Smooth muscle cell (in vitro differentiated cells): ENCODE results near the gene STK39. TPM values are rescaled to one million over a fixed set of nuclear protein-coding genes. Genes with fewer than 3 reads are reported as not detected.
"Not testable (repeated sequence)": the region's sequence is repeated elsewhere in the genome, so short reads cannot be mapped to it uniquely, and the experiment has no call there.

Experiments used
- DNase-seq: peaks from one replicate; lab custom pipeline; 2025; ENCODE audit not compliant: unreplicated experiment; lab: John Stamatoyannopoulos, UW
- H2AFZ ChIP-seq: fragments of 200-600 bp; sonication (generic); 2 replicates; pipeline ENCODE4 v1.6.0; 2016; ENCODE audit warnings: antibody characterized with exemption, low read depth, mild to moderate bottlenecking
- H3F3A ChIP-seq: fragments of 200-600 bp; sonication (generic); 2 replicates; pipeline ENCODE4 v1.6.0; 2017; ENCODE audit warnings: antibody characterized with exemption, low read depth
- H3K27ac ChIP-seq: fragments of 200-600 bp; sonication (generic); 2 replicates; pipeline ENCODE4 v1.5.1; 2016; ENCODE audit warnings: low read depth, mild to moderate bottlenecking
- H3K27me3 ChIP-seq: fragments of 200-600 bp; sonication (generic); 2 replicates; pipeline ENCODE4 v1.6.1; 2016; ENCODE audit warnings: low read depth, mild to moderate bottlenecking
- H3K36me3 ChIP-seq: fragments of 200-600 bp; sonication (generic); 2 replicates; pipeline ENCODE4 v1.5.1; 2016; ENCODE audit warnings: low read depth
- H3K4me1 ChIP-seq: fragments of 200-600 bp; sonication (generic); 2 replicates; pipeline ENCODE4 v1.5.1; 2016; ENCODE audit warnings: low read depth
- H3K4me2 ChIP-seq: fragments of 200-600 bp; sonication (generic); 2 replicates; pipeline ENCODE4 v1.6.0; 2016; ENCODE audit warnings: mild to moderate bottlenecking
- H3K4me3 ChIP-seq: fragments of 200-600 bp; sonication (generic); 2 replicates; pipeline ENCODE4 v1.5.1; 2016; ENCODE audit warnings: mild to moderate bottlenecking
- H3K79me2 ChIP-seq: fragments of 200-600 bp; sonication (generic); 2 replicates; pipeline ENCODE4 v1.6.0; 2016; ENCODE audit warnings: low read depth, mild to moderate bottlenecking
- H3K9ac ChIP-seq: fragments of 200-600 bp; sonication (generic); 2 replicates; pipeline ENCODE4 v1.6.0; 2016; ENCODE audit warnings: low read depth
- H3K9me3 ChIP-seq: fragments of 200-600 bp; sonication (generic); replicated peaks from 2 replicates; pipeline ENCODE4 v1.5.1; 2016; ENCODE audit warnings: low read depth
- H4K20me1 ChIP-seq: fragments of 200-600 bp; sonication (generic); 2 replicates; pipeline ENCODE4 v1.6.0; 2016; ENCODE audit warnings: low read depth
- CTCF ChIP-seq: fragments of 200-600 bp; sonication (generic); IDR thresholded peaks from 2 replicates; pipeline ENCODE4 v1.5.1; 2017; ENCODE audit warnings: borderline replicate concordance, mild to moderate bottlenecking, antibody characterized with exemption; ENCODE audit not compliant: insufficient read depth, poor library complexity, severe bottlenecking
- WGBS: methylation state at CpG from one replicate; pipeline ENCODE4 v1.1.7; 2016; ENCODE audit warnings: low lambda C conversion rate; 5-methylcytosine and 5-hydroxymethylcytosine counted together
- polyA plus RNA-seq: library from polyadenylated mRNA; unstranded; fragments of >200 nt; fragmentation: Nextera tagmentation; extraction: Ambion mirVana; gene quantifications from 2 replicates; pipeline ENCODE4 v1.2.1, GENCODE V29; 2016
- total RNA-seq: library from RNA; depleted of rRNA; stranded (reverse); fragments of >200 nt; gene quantifications from 2 replicates; pipeline ENCODE4 v1.2.3, GENCODE V29; 2014

STK39 gene
- total and polyA plus RNA-seq, 2 experiments from 2014 or later: 21.1 to 37.8 TPM

GRCh38 chr2:168278424-168278888, 31.1 kb upstream of the STK39 start:
- no peak overlapping the region for H3K27ac ChIP-seq
- no peaks in the 10 kb centered on the region for H4K20me1 ChIP-seq
- H3K9me3 ChIP-seq: no peaks in the 10 kb centered on the region
- 6% methylated on average over 5 of the region's 5 CpGs for WGBS
- H2AFZ ChIP-seq: no peak overlapping the region
- TF ChIP-seq CTCF: no peak
- no peaks in the 10 kb centered on the region for H3K36me3 ChIP-seq
- no peaks in the 10 kb centered on the region for H3F3A ChIP-seq
- H3K9ac ChIP-seq: no peak overlapping the region
- H3K4me2 ChIP-seq: no peak overlapping the region
- no peaks in the 10 kb centered on the region for H3K27me3 ChIP-seq
- no peak overlapping the region for H3K4me3 ChIP-seq
- no peak for DNase-seq
- no peaks in the 10 kb centered on the region for H3K79me2 ChIP-seq
- no peaks in the 10 kb centered on the region for H3K4me1 ChIP-seq

- Histone ChIP-seq H3K4me3 (no peak overlapping the region), H3K27me3 (no peaks in the 10 kb centered on the region), H3K79me2 (no peaks in the 10 kb centered on the region), H3K36me3 (no peaks in the 10 kb centered on the region), H3F3A (no peaks in the 10 kb centered on the region), H3K9me3 (no peaks in the 10 kb centered on the region), H3K4me1 (no peaks in the 10 kb centered on the region), H3K9ac (no peak overlapping the region), H4K20me1 (no peaks in the 10 kb centered on the region), H3K4me2 (no peak overlapping the region), H2AFZ (no peak overlapping the region), H3K27ac (no peak overlapping the region)
- DNase-seq: no peak
- WGBS: 77% methylated on average over 3 of the region's 3 CpGs
- no peak for TF ChIP-seq CTCF
Measured at GRCh38 chr2:168277276-168277675, 29.9 kb upstream of the STK39 start.

GRCh38 chr2:168272225-168272624, 24.8 kb upstream of the STK39 start:
- H3K4me2 ChIP-seq: no peak overlapping the region
- no peak for TF ChIP-seq CTCF
- no peaks in the 10 kb centered on the region for H3K4me1 ChIP-seq
- H3K79me2 ChIP-seq: no peaks in the 10 kb centered on the region
- no peaks in the 10 kb centered on the region for H3K36me3 ChIP-seq
- DNase-seq: no peak
- no peak overlapping the region for H3K27ac ChIP-seq
- no peaks in the 10 kb centered on the region for H4K20me1 ChIP-seq
- no peak overlapping the region for H3K4me3 ChIP-seq
- H3K9me3 ChIP-seq: no peaks in the 10 kb centered on the region
- H3K27me3 ChIP-seq: no peaks in the 10 kb centered on the region
- 86% methylated on average over 3 of the region's 3 CpGs for WGBS
- no peak overlapping the region for H3K9ac ChIP-seq
- no peak overlapping the region for H2AFZ ChIP-seq
- no peaks in the 10 kb centered on the region for H3F3A ChIP-seq

- not testable (repeated sequence) for H2AFZ ChIP-seq, H4K20me1 ChIP-seq, H3K4me1 ChIP-seq, H3K4me3 ChIP-seq, H3K27ac ChIP-seq, H3K36me3 ChIP-seq, H3K9me3 ChIP-seq, H3K4me2 ChIP-seq, H3K9ac ChIP-seq, H3F3A ChIP-seq, H3K79me2 ChIP-seq, H3K27me3 ChIP-seq, DNase-seq
- 94% methylated on average over 2 of the region's 2 CpGs for WGBS
Measured at GRCh38 chr2:168262926-168263325, 15.5 kb upstream of the STK39 start.
